ENCODE data around the gene PECR.
"Not testable (repeated sequence)": the region's sequence is repeated elsewhere in the genome, so short reads cannot be mapped to it uniquely, and the experiment has no call there.

The PECR gene

DNA sequence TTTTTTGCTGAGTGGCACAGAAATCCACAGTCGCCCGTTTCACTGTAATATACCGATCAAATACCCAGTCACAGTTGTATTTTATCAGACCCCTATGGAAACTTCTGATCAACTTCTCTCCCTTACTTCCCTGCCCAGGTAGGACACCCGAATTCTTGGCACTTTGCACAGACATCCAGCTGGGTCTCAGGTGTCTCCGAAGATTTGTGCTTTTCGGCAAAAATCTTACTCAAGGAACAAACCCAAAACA, 68.9 kb downstream of the PECR start:
- Histone ChIP-seq H3K4me1 (ENCODE audit: insufficient read depth, low read length) (peaks cover 14% of the 10 kb centered on the region), H3K27me3 (ENCODE audit: insufficient read depth, low read length) (no peaks in the 10 kb centered on the region), H3K9me3 (ENCODE audit: insufficient read depth, low read depth, low read length) (no peaks in the 10 kb centered on the region), H3K27ac (ENCODE audit: low read depth, low read length) (peak overlapping the region; percentile 58), H3K36me3 (ENCODE audit: insufficient read depth, low read length) (no peaks in the 10 kb centered on the region), H3K9ac (ENCODE audit: low read depth, low read length) (peak overlapping the region; percentile 96), H3K4me3 (ENCODE audit: low read length) (peak overlapping the region; percentile 97)
- 4% methylated on average over 6 of the region's 6 CpGs for WGBS

DNA sequence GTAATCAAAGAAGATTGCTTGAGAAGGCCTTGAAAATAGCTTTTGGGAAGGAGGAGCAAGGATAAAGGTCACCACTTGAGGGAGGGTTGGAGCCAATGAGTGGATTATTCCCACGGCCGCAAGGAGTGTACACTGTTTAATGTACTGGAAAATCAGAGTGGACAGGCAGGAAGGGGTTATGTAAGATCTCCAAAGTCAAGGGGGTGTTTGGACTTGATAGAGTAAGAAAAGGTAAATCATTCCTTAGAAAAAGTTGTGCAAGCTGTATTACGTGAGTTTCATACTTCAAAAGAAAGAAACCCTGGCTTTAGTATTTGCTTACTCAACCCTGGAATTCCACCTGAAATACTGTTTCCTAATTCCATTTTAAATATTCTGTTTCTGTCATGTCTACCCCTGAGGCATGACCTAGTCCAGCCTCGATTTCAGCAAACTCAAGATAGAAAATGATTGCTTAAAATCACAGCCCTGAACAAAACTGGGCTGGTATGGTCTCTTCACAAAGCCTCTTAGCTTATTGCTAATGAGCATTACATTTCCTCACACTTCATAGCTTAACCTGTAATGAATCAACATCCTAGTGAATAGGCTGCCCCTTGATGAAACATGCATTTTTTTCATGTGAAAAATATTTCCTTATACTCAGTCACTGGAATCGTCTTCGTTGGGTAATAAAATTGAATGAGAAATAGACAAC, 69.3 kb downstream of the PECR start:
- Histone ChIP-seq H3K27me3 (ENCODE audit: insufficient read depth, low read length) (no peaks in the 10 kb centered on the region), H3K9me3 (ENCODE audit: insufficient read depth, low read depth, low read length) (no peaks in the 10 kb centered on the region), H3K4me3 (ENCODE audit: low read length) (peak overlapping the region; percentile 97), H3K4me1 (ENCODE audit: insufficient read depth, low read length) (peaks cover 14% of the 10 kb centered on the region), H3K36me3 (ENCODE audit: insufficient read depth, low read length) (no peaks in the 10 kb centered on the region), H3K27ac (ENCODE audit: low read depth, low read length) (no peak overlapping the region), H3K9ac (ENCODE audit: low read depth, low read length) (peak overlapping the region; percentile 96)
- 75% methylated on average over 4 of the region's 6 CpGs for WGBS

DNA sequence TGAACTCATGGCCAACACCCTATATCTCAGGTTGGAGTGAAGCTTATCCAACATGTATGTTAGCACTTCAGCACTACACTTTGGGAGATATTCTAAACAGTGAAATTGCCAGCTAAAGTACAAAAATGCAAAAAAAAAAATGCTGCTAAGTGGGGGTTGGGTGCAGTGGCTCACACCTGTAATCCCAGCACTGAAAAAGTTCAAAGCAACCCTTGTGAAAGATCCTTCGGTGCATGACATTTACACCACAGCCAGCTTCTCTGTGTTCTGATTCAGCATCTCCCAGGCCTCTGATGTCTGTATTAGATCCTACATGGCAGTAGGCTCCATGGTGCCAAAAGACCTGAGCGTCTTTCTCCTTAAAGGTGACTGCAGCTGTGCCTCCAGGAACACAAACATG, 72.4 kb downstream of the PECR start:
- H3K9me3 ChIP-seq (ENCODE audit: insufficient read depth, low read depth, low read length); H3K4me3 ChIP-seq (ENCODE audit: low read length); H3K36me3 ChIP-seq (ENCODE audit: insufficient read depth, low read length); H3K27ac ChIP-seq (ENCODE audit: low read depth, low read length); H3K27me3 ChIP-seq (ENCODE audit: insufficient read depth, low read length); H3K9ac ChIP-seq (ENCODE audit: low read depth, low read length): not testable (repeated sequence)
- peaks cover 32% of the 10 kb centered on the region for H3K4me1 ChIP-seq (ENCODE audit: insufficient read depth, low read length)
- WGBS = 93% methylated on average over 2 of the region's 2 CpGs

DNA sequence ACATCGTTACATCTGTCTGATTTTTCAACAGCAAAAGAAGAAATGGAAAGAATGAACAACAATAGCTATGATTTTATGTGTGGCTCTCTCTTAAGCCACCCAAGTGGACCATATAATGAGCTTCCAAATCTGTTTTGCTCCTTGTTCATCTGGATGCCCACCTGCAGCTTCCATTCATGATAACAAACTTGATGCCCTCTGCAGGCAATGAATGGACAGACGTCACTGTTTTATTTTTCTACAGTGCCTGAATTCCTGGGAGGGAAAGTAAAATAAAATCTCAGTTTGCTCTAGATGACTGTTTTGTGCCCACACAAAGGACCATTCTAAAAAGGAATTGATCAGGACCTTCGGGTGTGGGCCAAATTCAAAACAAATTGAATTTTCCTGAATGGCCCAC, 73.2 kb downstream of the PECR start:
- H3K27ac ChIP-seq (ENCODE audit: low read depth, low read length) = no peak overlapping the region
- peaks cover 30% of the 10 kb centered on the region for H3K4me1 ChIP-seq (ENCODE audit: insufficient read depth, low read length)
- H3K9me3 ChIP-seq (ENCODE audit: insufficient read depth, low read depth, low read length) = no peaks in the 10 kb centered on the region
- H3K9ac ChIP-seq (ENCODE audit: low read depth, low read length) = no peak overlapping the region
- H3K36me3 ChIP-seq (ENCODE audit: insufficient read depth, low read length) = no peaks in the 10 kb centered on the region
- H3K4me3 ChIP-seq (ENCODE audit: low read length) = no peak overlapping the region
- no peaks in the 10 kb centered on the region for H3K27me3 ChIP-seq (ENCODE audit: insufficient read depth, low read length)
- 88% methylated on average over 3 of the region's 3 CpGs for WGBS

DNA sequence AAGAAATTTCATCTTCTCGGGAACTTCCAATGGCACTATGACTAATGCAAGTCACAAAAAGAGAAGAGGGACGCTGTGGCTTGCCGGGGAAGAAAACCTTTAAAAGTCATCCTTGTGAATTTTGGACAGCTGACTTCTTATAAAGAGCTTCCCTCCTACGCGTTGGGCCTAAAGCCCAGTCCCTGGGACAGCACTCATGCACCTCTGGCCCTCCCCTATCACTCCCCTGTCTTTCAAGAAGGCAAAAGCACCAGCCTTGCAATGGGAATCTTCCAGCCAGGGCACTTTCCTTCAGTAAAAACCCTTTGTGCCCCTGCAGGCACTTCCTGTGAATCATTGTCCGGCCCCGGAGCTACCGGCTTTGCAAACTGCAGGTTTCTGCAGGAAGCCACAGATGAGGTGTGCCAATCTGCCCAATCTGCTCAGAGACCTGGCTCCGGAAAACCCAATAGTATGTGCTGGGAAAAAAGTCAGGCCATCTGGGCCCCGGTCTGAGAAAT, 75.4 kb downstream of the PECR start:
- Histone ChIP-seq H3K9ac (ENCODE audit: low read depth, low read length) (no peak overlapping the region), H3K4me1 (ENCODE audit: insufficient read depth, low read length) (peaks cover 51% of the 10 kb centered on the region), H3K36me3 (ENCODE audit: insufficient read depth, low read length) (no peaks in the 10 kb centered on the region)

GRCh38 chr2:216004697-216005283, 76.8 kb downstream of the PECR start:
- WGBS = 98% methylated on average over 3 of the region's 3 CpGs
- Histone ChIP-seq H3K36me3 (ENCODE audit: insufficient read depth, low read length) (peaks cover 8% of the 10 kb centered on the region; the same call in 1 of the 2 replicates), H3K27ac (ENCODE audit: low read depth, low read length) (no peak overlapping the region), H3K27me3 (ENCODE audit: insufficient read depth, low read length) (no peaks in the 10 kb centered on the region), H3K9ac (ENCODE audit: low read depth, low read length) (no peak overlapping the region), H3K9me3 (ENCODE audit: insufficient read depth, low read depth, low read length) (no peaks in the 10 kb centered on the region), H3K4me3 (ENCODE audit: low read length) (no peak overlapping the region), H3K4me1 (ENCODE audit: insufficient read depth, low read length) (peaks cover 56% of the 10 kb centered on the region)

More for the DNA sequence above, 75.4 kb downstream of the PECR start:
- peak overlapping the region; percentile 5 for H3K27ac ChIP-seq (ENCODE audit: low read depth, low read length)
- no peaks in the 10 kb centered on the region for H3K27me3 ChIP-seq (ENCODE audit: insufficient read depth, low read length)
- no peak overlapping the region for H3K4me3 ChIP-seq (ENCODE audit: low read length)
- 43% methylated on average over 10 of the region's 10 CpGs for WGBS
- no peaks in the 10 kb centered on the region for H3K9me3 ChIP-seq (ENCODE audit: insufficient read depth, low read depth, low read length)

- peaks cover 53% of the 10 kb centered on the region for H3K4me1 ChIP-seq (ENCODE audit: insufficient read depth, low read length)
- no peaks in the 10 kb centered on the region for H3K9me3 ChIP-seq (ENCODE audit: insufficient read depth, low read depth, low read length)
- H3K36me3 ChIP-seq (ENCODE audit: insufficient read depth, low read length) = peaks cover 11% of the 10 kb centered on the region; the same call in 1 of the 2 replicates
- H3K27me3 ChIP-seq (ENCODE audit: insufficient read depth, low read length) = no peaks in the 10 kb centered on the region
- no peak overlapping the region for H3K9ac ChIP-seq (ENCODE audit: low read depth, low read length)
- WGBS = 87% methylated on average over 6 of the region's 6 CpGs
- H3K4me3 ChIP-seq (ENCODE audit: low read length) = no peak overlapping the region
- H3K27ac ChIP-seq (ENCODE audit: low read depth, low read length) = no peak overlapping the region
Measured at GRCh38 chr2:216003876-216004696, 77.5 kb downstream of the PECR start.

GRCh38 chr2:216002693-216003092, 78.9 kb downstream of the PECR start:
- Histone ChIP-seq H3K9me3 (ENCODE audit: insufficient read depth, low read depth, low read length) (no peaks in the 10 kb centered on the region), H3K4me1 (ENCODE audit: insufficient read depth, low read length) (peaks cover 48% of the 10 kb centered on the region), H3K9ac (ENCODE audit: low read depth, low read length) (no peak overlapping the region), H3K27me3 (ENCODE audit: insufficient read depth, low read length) (no peaks in the 10 kb centered on the region), H3K27ac (ENCODE audit: low read depth, low read length) (no peak overlapping the region), H3K36me3 (ENCODE audit: insufficient read depth, low read length) (peaks cover 11% of the 10 kb centered on the region; the same call in 1 of the 2 replicates), H3K4me3 (ENCODE audit: low read length) (no peak overlapping the region)
- 94% methylated on average over 2 of the region's 2 CpGs for WGBS

DNA sequence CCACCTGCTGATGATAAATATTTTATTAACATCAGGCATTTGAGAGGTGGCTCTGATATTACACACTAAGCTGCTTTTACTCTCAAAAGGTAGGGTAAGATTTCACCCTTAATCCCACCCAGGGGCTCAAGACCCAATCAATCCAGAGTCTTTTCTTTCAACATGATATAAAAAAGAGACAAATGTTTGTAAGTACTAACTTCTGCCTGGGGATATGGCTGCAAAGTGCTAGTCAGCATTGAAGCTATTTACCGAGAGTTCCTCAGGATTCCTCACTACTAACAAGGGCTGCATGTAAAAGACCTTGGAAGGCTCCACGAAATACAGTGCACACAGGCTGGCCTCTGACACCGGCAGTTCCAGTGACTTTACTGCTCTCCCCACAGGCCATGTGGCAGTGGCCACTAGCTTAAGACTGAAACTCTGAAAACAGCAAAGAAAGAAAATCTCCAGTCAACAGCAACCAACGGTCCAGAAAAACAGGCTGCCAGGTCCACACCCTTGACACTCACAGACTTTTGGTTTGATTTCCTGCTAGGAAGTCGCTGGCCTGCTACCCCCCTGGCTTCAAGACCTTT, 79.4 kb downstream of the PECR start:
- Histone ChIP-seq H3K9ac (ENCODE audit: low read depth, low read length) (no peak overlapping the region), H3K9me3 (ENCODE audit: insufficient read depth, low read depth, low read length) (no peaks in the 10 kb centered on the region), H3K27me3 (ENCODE audit: insufficient read depth, low read length) (no peaks in the 10 kb centered on the region), H3K27ac (ENCODE audit: low read depth, low read length) (peak overlapping the region; percentile 16; the same call in 1 of the 2 replicates), H3K4me1 (ENCODE audit: insufficient read depth, low read length) (peaks cover 48% of the 10 kb centered on the region), H3K4me3 (ENCODE audit: low read length) (no peak overlapping the region), H3K36me3 (ENCODE audit: insufficient read depth, low read length) (peaks cover 12% of the 10 kb centered on the region; the same call in 1 of the 2 replicates)
- WGBS = 71% methylated on average over 5 of the region's 5 CpGs

- Histone ChIP-seq H3K27me3 (ENCODE audit: insufficient read depth, low read length) (no peaks in the 10 kb centered on the region), H3K9ac (ENCODE audit: low read depth, low read length) (peak overlapping the region; percentile 7), H3K27ac (ENCODE audit: low read depth, low read length) (no peak overlapping the region), H3K4me1 (ENCODE audit: insufficient read depth, low read length) (peaks cover 41% of the 10 kb centered on the region), H3K36me3 (ENCODE audit: insufficient read depth, low read length) (peaks cover 18% of the 10 kb centered on the region; the same call in 1 of the 2 replicates), H3K4me3 (ENCODE audit: low read length) (no peak overlapping the region), H3K9me3 (ENCODE audit: insufficient read depth, low read depth, low read length) (no peaks in the 10 kb centered on the region)
- WGBS = 57% methylated on average over 8 of the region's 9 CpGs
Measured at GRCh38 chr2:216001216-216002100, 80.2 kb downstream of the PECR start.

All from HUES64 (cell line).